ENCODE results near the gene PIGQ.

Gene PIGQ

GRCh38 chr16:578232-578869 lies 8.6 kb downstream of the PIGQ start:
- H3K27ac Mint-ChIP-seq = no peak overlapping the region

GRCh38 chr16:578870-579405 lies 9.2 kb downstream of the PIGQ start:
- H3K27me3 Mint-ChIP-seq (ENCODE audit: low read depth) = no peaks in the 10 kb centered on the region
- no peaks in the 10 kb centered on the region for H3K36me3 Mint-ChIP-seq (ENCODE audit: low read depth)
- no peaks in the 10 kb centered on the region for H3K4me1 Mint-ChIP-seq (ENCODE audit: low read depth)
- no peak overlapping the region for H3K27ac Mint-ChIP-seq
- no peaks in the 10 kb centered on the region for H3K9me3 Mint-ChIP-seq
- peak; percentile 52 for DNase-seq (ENCODE audit: low spot score)
- no peak overlapping the region for H3K4me3 Mint-ChIP-seq

More at GRCh38 chr16:578232-578869, 8.6 kb downstream of the PIGQ start:
- H3K9me3 Mint-ChIP-seq = no peaks in the 10 kb centered on the region
- no peaks in the 10 kb centered on the region for H3K4me1 Mint-ChIP-seq (ENCODE audit: low read depth)
- no peaks in the 10 kb centered on the region for H3K36me3 Mint-ChIP-seq (ENCODE audit: low read depth)
- no peaks in the 10 kb centered on the region for H3K27me3 Mint-ChIP-seq (ENCODE audit: low read depth)
- H3K4me3 Mint-ChIP-seq = no peak overlapping the region
- no peak for DNase-seq (ENCODE audit: low spot score)

GRCh38 chr16:580141-580945 lies 10.6 kb downstream of the PIGQ start:
- DNase-seq (ENCODE audit: low spot score) = no peak
- Mint-ChIP-seq H3K27me3 (ENCODE audit: low read depth) (no peaks in the 10 kb centered on the region), H3K4me3 (no peak overlapping the region), H3K27ac (no peak overlapping the region), H3K36me3 (ENCODE audit: low read depth) (no peaks in the 10 kb centered on the region), H3K9me3 (no peaks in the 10 kb centered on the region), H3K4me1 (ENCODE audit: low read depth) (no peaks in the 10 kb centered on the region)

- no peaks in the 10 kb centered on the region for H3K27me3 Mint-ChIP-seq (ENCODE audit: low read depth)
Observed at GRCh38 chr16:580946-581498, 11.3 kb downstream of the PIGQ start.

GRCh38 chr16:582218-582613 lies 12.4 kb downstream of the PIGQ start:
- H3K4me3 Mint-ChIP-seq = no peak overlapping the region

More at GRCh38 chr16:580946-581498, 11.3 kb downstream of the PIGQ start:
- Mint-ChIP-seq H3K9me3 (no peaks in the 10 kb centered on the region), H3K4me1 (ENCODE audit: low read depth) (no peaks in the 10 kb centered on the region), H3K4me3 (no peak overlapping the region), H3K36me3 (ENCODE audit: low read depth) (no peaks in the 10 kb centered on the region), H3K27ac (no peak overlapping the region)
- no peak for DNase-seq (ENCODE audit: low spot score)

GRCh38 chr16:582614-583331 lies 13.0 kb downstream of the PIGQ start:
- H3K4me3 Mint-ChIP-seq = no peak overlapping the region
- no peaks in the 10 kb centered on the region for H3K9me3 Mint-ChIP-seq
- peaks cover 2% of the 10 kb centered on the region for H3K36me3 Mint-ChIP-seq (ENCODE audit: low read depth)
- no peak for DNase-seq (ENCODE audit: low spot score)
- H3K27ac Mint-ChIP-seq = no peak overlapping the region
- peaks cover 5% of the 10 kb centered on the region for H3K4me1 Mint-ChIP-seq (ENCODE audit: low read depth)
- H3K27me3 Mint-ChIP-seq (ENCODE audit: low read depth) = no peaks in the 10 kb centered on the region

More at GRCh38 chr16:582218-582613, 12.4 kb downstream of the PIGQ start:
- DNase-seq (ENCODE audit: low spot score) = no peak
- H3K36me3 Mint-ChIP-seq (ENCODE audit: low read depth) = no peaks in the 10 kb centered on the region
- H3K27me3 Mint-ChIP-seq (ENCODE audit: low read depth) = no peaks in the 10 kb centered on the region
- no peak overlapping the region for H3K27ac Mint-ChIP-seq
- no peaks in the 10 kb centered on the region for H3K9me3 Mint-ChIP-seq
- H3K4me1 Mint-ChIP-seq (ENCODE audit: low read depth) = peaks cover 1% of the 10 kb centered on the region

GRCh38 chr16:583470-583814 lies 13.7 kb downstream of the PIGQ start:
- H3K27ac Mint-ChIP-seq = no peak overlapping the region
- no peaks in the 10 kb centered on the region for H3K27me3 Mint-ChIP-seq (ENCODE audit: low read depth)
- no peaks in the 10 kb centered on the region for H3K9me3 Mint-ChIP-seq
- H3K4me1 Mint-ChIP-seq (ENCODE audit: low read depth) = peaks cover 10% of the 10 kb centered on the region
- peaks cover 2% of the 10 kb centered on the region for H3K36me3 Mint-ChIP-seq (ENCODE audit: low read depth)
- H3K4me3 Mint-ChIP-seq = no peak overlapping the region
- no peak for DNase-seq (ENCODE audit: low spot score)

- Mint-ChIP-seq H3K27ac (no peak overlapping the region), H3K4me3 (no peak overlapping the region), H3K27me3 (ENCODE audit: low read depth) (no peaks in the 10 kb centered on the region), H3K4me1 (ENCODE audit: low read depth) (peaks cover 11% of the 10 kb centered on the region), H3K36me3 (ENCODE audit: low read depth) (peaks cover 2% of the 10 kb centered on the region), H3K9me3 (no peaks in the 10 kb centered on the region)
- no peak for DNase-seq (ENCODE audit: low spot score)
Observed at GRCh38 chr16:583815-584591, 14.2 kb downstream of the PIGQ start.

GRCh38 chr16:585351-585750 lies 15.6 kb downstream of the PIGQ start:
- no peak for DNase-seq (ENCODE audit: low spot score)
- Mint-ChIP-seq H3K27ac (no peak overlapping the region), H3K4me1 (ENCODE audit: low read depth) (peaks cover 11% of the 10 kb centered on the region), H3K9me3 (no peaks in the 10 kb centered on the region), H3K36me3 (ENCODE audit: low read depth) (peaks cover 2% of the 10 kb centered on the region), H3K27me3 (ENCODE audit: low read depth) (peaks cover 2% of the 10 kb centered on the region), H3K4me3 (no peak overlapping the region)

- Mint-ChIP-seq H3K9me3 (no peaks in the 10 kb centered on the region), H3K27me3 (ENCODE audit: low read depth) (peaks cover 2% of the 10 kb centered on the region), H3K4me3 (no peak overlapping the region), H3K4me1 (ENCODE audit: low read depth) (peaks cover 17% of the 10 kb centered on the region), H3K27ac (peak overlapping the region; percentile 15), H3K36me3 (ENCODE audit: low read depth) (peaks cover 2% of the 10 kb centered on the region)
- no peak for DNase-seq (ENCODE audit: low spot score)
Observed at GRCh38 chr16:586047-586644, 16.4 kb downstream of the PIGQ start.

- H3K4me3 Mint-ChIP-seq = peak overlapping the region; percentile 92
- peaks cover 2% of the 10 kb centered on the region for H3K27me3 Mint-ChIP-seq (ENCODE audit: low read depth)
- no peak for DNase-seq (ENCODE audit: low spot score)
- peak overlapping the region; percentile 88 for H3K27ac Mint-ChIP-seq
- peaks cover 2% of the 10 kb centered on the region for H3K36me3 Mint-ChIP-seq (ENCODE audit: low read depth)
- peaks cover 19% of the 10 kb centered on the region for H3K4me1 Mint-ChIP-seq (ENCODE audit: low read depth)
- no peaks in the 10 kb centered on the region for H3K9me3 Mint-ChIP-seq
Observed at GRCh38 chr16:586645-587590, 17.1 kb downstream of the PIGQ start.

GRCh38 chr16:588639-588888 lies 18.8 kb downstream of the PIGQ start:
- Mint-ChIP-seq H3K36me3 (ENCODE audit: low read depth) (peaks cover 2% of the 10 kb centered on the region), H3K27me3 (ENCODE audit: low read depth) (peaks cover 2% of the 10 kb centered on the region), H3K4me3 (peak overlapping the region; percentile 92), H3K27ac (peak overlapping the region; percentile 100), H3K4me1 (ENCODE audit: low read depth) (peaks cover 19% of the 10 kb centered on the region), H3K9me3 (no peaks in the 10 kb centered on the region)
- no peak for DNase-seq (ENCODE audit: low spot score)

Data from T-helper 2 cell treated with Interferon-gamma antibody and Interleukin-4, amounts not matched to agents 5 μg/mL and 100 μg/mL, for 36 hours (primary cell).